Endodermal cell (in vitro differentiated cells): ENCODE data around the gene PRR12. TPM values are rescaled to one million over a fixed set of nuclear protein-coding genes. Genes with fewer than 3 reads are reported as not detected.
"Not testable (repeated sequence)": the region's sequence is repeated elsewhere in the genome, so short reads cannot be mapped to it uniquely, and the experiment has no call there.

Source experiments
- DNase-seq: peaks from one replicate; pipeline ENCODE4 v3.0.0-alpha.2; 2017
- H3K27ac ChIP-seq: 2 replicates; pipeline ENCODE4 v1.5.1; 2013; ENCODE audit warnings: mild to moderate bottlenecking, low read depth, low read length, moderate library complexity
- H3K27me3 ChIP-seq: 2 replicates; pipeline ENCODE4 v1.6.1; 2013; ENCODE audit warnings: mild to moderate bottlenecking, low read length, moderate library complexity; ENCODE audit not compliant: insufficient read depth, control insufficient read depth, poor library complexity, severe bottlenecking
- H3K36me3 ChIP-seq: 2 replicates; pipeline ENCODE4 v1.7.0; 2013; ENCODE audit warnings: mild to moderate bottlenecking, low read length, moderate library complexity; ENCODE audit not compliant: control insufficient read depth, insufficient read depth
- H3K4me1 ChIP-seq: one replicate; pipeline ENCODE4 v1.7.0; 2013; ENCODE audit warnings: low read length; ENCODE audit not compliant: control insufficient read depth, insufficient read depth
- H3K4me3 ChIP-seq: 2 replicates; pipeline ENCODE4 v1.5.1; 2013; ENCODE audit warnings: mild to moderate bottlenecking, low read length, moderate library complexity
- H3K9ac ChIP-seq: 2 replicates; pipeline ENCODE4 v1.6.1; 2013; ENCODE audit warnings: mild to moderate bottlenecking, low read length, moderate library complexity; ENCODE audit not compliant: poor library complexity, severe bottlenecking; ENCODE audit errors: extremely low read depth
- H3K9me3 ChIP-seq: 2 replicates; pipeline ENCODE4 v1.6.1; 2013; ENCODE audit warnings: mild to moderate bottlenecking, low read length, moderate library complexity; ENCODE audit not compliant: control insufficient read depth
- H3K27ac Mint-ChIP-seq: 2 replicates; pipeline ENCODE4 v1.8.0; 2020; ENCODE audit warnings: mixed read lengths
- H3K27me3 Mint-ChIP-seq: 2 replicates; pipeline ENCODE4 v1.8.0; 2021; ENCODE audit warnings: mild to moderate bottlenecking, mixed read lengths; ENCODE audit not compliant: insufficient read depth
- H3K36me3 Mint-ChIP-seq: 2 replicates; pipeline ENCODE4 v1.8.0; 2020; ENCODE audit warnings: low read depth, mixed read lengths
- H3K4me1 Mint-ChIP-seq: 2 replicates; pipeline ENCODE4 v1.8.0; 2020; ENCODE audit warnings: mixed read lengths
- H3K4me3 Mint-ChIP-seq: 2 replicates; pipeline ENCODE4 v1.8.0; 2020; ENCODE audit warnings: mild to moderate bottlenecking, moderate library complexity, mixed read lengths
- H3K9me3 Mint-ChIP-seq: 2 replicates; pipeline ENCODE4 v1.8.0; 2020; ENCODE audit warnings: mild to moderate bottlenecking, mixed read lengths
- WGBS, 2 experiments: methylation state at CpG; one replicate each; pipeline versions ENCODE4 v1.1.5 to v1.1.7; 2013; ENCODE audit warnings: missing lambda C conversion rate in 2 of 2, mixed read lengths in 1 of 2; ENCODE audit not compliant: insufficient coverage in 1 of 2, insufficient read length in 1 of 2; 5-methylcytosine and 5-hydroxymethylcytosine counted together
- total RNA-seq, 2 donors: library from RNA; stranded (reverse); fragmentation: NEBNext Ultra II Directional in 1 of 2; extraction: Animal tissue kit (Norgen Biotek cat#: 25700) in 1 of 2; gene quantifications; 2 replicates in 1 of 2; 3 replicates in 1 of 2; pipeline ENCODE4 v1.2.1, GENCODE V29; 2021
- TF ChIP-seq, protein P1 (sequence below): fragments of 200-600 bp; sonication (generic); conservative IDR thresholded peaks from 2 replicates; pipeline ENCODE4 v1.5.0; 2021; ENCODE audit warnings: antibody characterized with exemption, mild to moderate bottlenecking

Gene PRR12
- total RNA-seq, 2 donors from 2014 or later, result 67.6 to 69.6 TPM

DNA sequence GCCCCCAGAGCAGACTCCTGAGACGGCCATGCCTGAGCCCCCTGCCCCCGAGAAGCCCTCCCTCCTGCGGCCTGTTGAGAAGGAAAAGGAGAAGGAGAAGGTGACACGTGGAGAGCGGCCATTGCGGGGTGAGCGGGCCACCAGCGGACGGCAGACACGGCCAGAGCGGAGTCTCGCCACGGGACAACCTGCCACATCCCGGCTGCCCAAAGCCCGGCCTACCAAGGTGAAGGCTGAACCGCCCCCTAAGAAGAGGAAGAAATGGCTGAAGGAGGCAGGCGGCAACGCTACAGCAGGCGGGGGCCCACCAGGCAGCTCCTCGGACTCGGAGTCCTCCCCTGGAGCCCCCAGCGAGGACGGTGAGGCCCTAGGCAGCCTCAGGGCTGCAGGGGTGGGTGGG lies 24.9 kb downstream of the PRR12 start:
- TF ChIP-seq, protein P1, sequence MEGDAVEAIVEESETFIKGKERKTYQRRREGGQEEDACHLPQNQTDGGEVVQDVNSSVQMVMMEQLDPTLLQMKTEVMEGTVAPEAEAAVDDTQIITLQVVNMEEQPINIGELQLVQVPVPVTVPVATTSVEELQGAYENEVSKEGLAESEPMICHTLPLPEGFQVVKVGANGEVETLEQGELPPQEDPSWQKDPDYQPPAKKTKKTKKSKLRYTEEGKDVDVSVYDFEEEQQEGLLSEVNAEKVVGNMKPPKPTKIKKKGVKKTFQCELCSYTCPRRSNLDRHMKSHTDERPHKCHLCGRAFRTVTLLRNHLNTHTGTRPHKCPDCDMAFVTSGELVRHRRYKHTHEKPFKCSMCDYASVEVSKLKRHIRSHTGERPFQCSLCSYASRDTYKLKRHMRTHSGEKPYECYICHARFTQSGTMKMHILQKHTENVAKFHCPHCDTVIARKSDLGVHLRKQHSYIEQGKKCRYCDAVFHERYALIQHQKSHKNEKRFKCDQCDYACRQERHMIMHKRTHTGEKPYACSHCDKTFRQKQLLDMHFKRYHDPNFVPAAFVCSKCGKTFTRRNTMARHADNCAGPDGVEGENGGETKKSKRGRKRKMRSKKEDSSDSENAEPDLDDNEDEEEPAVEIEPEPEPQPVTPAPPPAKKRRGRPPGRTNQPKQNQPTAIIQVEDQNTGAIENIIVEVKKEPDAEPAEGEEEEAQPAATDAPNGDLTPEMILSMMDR, result no peak
- DNase-seq, result no peak
- H3K9ac ChIP-seq, result no peak overlapping the region
- no peaks in the 10 kb centered on the region for H3K9me3 ChIP-seq
- no peak overlapping the region for H3K27ac ChIP-seq
- Mint-ChIP-seq H3K36me3 (peaks cover 75% of the 10 kb centered on the region), H3K27ac (no peak overlapping the region), H3K4me3 (no peak overlapping the region), H3K4me1 (no peaks in the 10 kb centered on the region), H3K9me3 (no peaks in the 10 kb centered on the region), H3K27me3 (no peaks in the 10 kb centered on the region)
- no peaks in the 10 kb centered on the region for H3K27me3 ChIP-seq
- H3K4me3 ChIP-seq, result no peak overlapping the region
- peaks cover 71% of the 10 kb centered on the region for H3K36me3 ChIP-seq
- H3K4me1 ChIP-seq, result no peaks in the 10 kb centered on the region
- 93 to 96% methylated on average over 18 to 23 of the region's 23 CpGs for WGBS, 2 experiments

GRCh38 chr19:49616532-49616931 lies 25.6 kb downstream of the PRR12 start:
- Mint-ChIP-seq H3K9me3 (no peaks in the 10 kb centered on the region), H3K27ac (no peak overlapping the region), H3K4me1 (no peaks in the 10 kb centered on the region), H3K36me3 (peaks cover 73% of the 10 kb centered on the region), H3K27me3 (no peaks in the 10 kb centered on the region), H3K4me3 (no peak overlapping the region)
- no peaks in the 10 kb centered on the region for H3K27me3 ChIP-seq
- H3K36me3 ChIP-seq, result peaks cover 70% of the 10 kb centered on the region
- no peaks in the 10 kb centered on the region for H3K9me3 ChIP-seq
- H3K4me3 ChIP-seq, result no peak overlapping the region
- TF ChIP-seq, protein P1, result no peak
- no peak overlapping the region for H3K27ac ChIP-seq
- H3K9ac ChIP-seq, result no peak overlapping the region
- no peak for DNase-seq
- H3K4me1 ChIP-seq, result no peaks in the 10 kb centered on the region
- 95 to 96% methylated on average over 6 to 7 of the region's 7 CpGs for WGBS, 2 experiments

- H3K4me3 Mint-ChIP-seq, result no peak overlapping the region
- WGBS, 2 experiments, result 97 to 98% methylated on average over 4 to 6 of the region's 7 CpGs
- no peaks in the 10 kb centered on the region for H3K27me3 Mint-ChIP-seq
- no peak overlapping the region for H3K27ac Mint-ChIP-seq
- no peaks in the 10 kb centered on the region for H3K27me3 ChIP-seq
- H3K36me3 ChIP-seq, result peaks cover 74% of the 10 kb centered on the region
- no peaks in the 10 kb centered on the region for H3K4me1 Mint-ChIP-seq
- no peak overlapping the region for H3K9ac ChIP-seq
- no peaks in the 10 kb centered on the region for H3K9me3 ChIP-seq
- TF ChIP-seq, protein P1, result no peak
- H3K36me3 Mint-ChIP-seq, result peaks cover 77% of the 10 kb centered on the region
- no peak for DNase-seq
- no peaks in the 10 kb centered on the region for H3K9me3 Mint-ChIP-seq
- no peak overlapping the region for H3K27ac ChIP-seq
- H3K4me1 ChIP-seq, result no peaks in the 10 kb centered on the region
- H3K4me3 ChIP-seq, result no peak overlapping the region
Observed at GRCh38 chr19:49616945-49617344, 26.0 kb downstream of the PRR12 start.

DNA sequence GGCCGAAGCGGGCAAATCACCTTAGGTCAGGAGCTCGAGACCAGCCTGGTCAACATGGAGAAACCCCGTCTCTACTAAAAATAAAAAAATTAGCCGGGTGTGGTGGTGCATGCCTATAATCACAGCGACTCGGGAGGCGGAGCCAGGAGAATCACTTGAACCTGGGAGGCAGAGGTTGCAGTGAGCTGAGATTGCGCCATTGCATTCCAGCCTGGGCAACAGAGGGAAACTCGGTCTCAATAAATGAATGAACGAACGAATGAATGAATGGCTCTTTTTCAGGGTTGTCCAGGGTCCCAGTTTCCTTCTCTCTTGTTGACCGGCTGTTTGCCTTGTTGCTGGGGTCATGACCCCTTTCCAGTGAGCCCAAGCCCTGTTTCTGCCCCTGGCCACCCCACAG lies 26.9 kb downstream of the PRR12 start:
- not testable (repeated sequence) for H3K27me3 ChIP-seq, H3K27me3 Mint-ChIP-seq
- peaks cover 76% of the 10 kb centered on the region for H3K36me3 ChIP-seq

More for the DNA sequence above, 26.9 kb downstream of the PRR12 start:
- DNase-seq, H3K27ac ChIP-seq, H3K27ac Mint-ChIP-seq, H3K4me3 Mint-ChIP-seq, H3K4me1 Mint-ChIP-seq, H3K4me3 ChIP-seq, H3K9me3 ChIP-seq, H3K9ac ChIP-seq, H3K4me1 ChIP-seq, H3K9me3 Mint-ChIP-seq: not testable (repeated sequence)
- WGBS, 2 experiments, result 84 to 98% methylated on average over 13 of the region's 13 CpGs
- peaks cover 79% of the 10 kb centered on the region for H3K36me3 Mint-ChIP-seq
